Measurements from ENCODE around the gene NPAS3.
A peak's percentile ranks its signal among the peaks of the same experiment; 100 is the strongest.

Gene NPAS3

GRCh38 chr14:33218026-33218425 is 279.3 kb downstream of the NPAS3 start:
- TF ChIP-seq, protein P1, sequence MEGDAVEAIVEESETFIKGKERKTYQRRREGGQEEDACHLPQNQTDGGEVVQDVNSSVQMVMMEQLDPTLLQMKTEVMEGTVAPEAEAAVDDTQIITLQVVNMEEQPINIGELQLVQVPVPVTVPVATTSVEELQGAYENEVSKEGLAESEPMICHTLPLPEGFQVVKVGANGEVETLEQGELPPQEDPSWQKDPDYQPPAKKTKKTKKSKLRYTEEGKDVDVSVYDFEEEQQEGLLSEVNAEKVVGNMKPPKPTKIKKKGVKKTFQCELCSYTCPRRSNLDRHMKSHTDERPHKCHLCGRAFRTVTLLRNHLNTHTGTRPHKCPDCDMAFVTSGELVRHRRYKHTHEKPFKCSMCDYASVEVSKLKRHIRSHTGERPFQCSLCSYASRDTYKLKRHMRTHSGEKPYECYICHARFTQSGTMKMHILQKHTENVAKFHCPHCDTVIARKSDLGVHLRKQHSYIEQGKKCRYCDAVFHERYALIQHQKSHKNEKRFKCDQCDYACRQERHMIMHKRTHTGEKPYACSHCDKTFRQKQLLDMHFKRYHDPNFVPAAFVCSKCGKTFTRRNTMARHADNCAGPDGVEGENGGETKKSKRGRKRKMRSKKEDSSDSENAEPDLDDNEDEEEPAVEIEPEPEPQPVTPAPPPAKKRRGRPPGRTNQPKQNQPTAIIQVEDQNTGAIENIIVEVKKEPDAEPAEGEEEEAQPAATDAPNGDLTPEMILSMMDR (IDR thresholded peaks at IDR 0.05) = 0 out of 2 replicates have a peak, but pooled peaks have one; percentile 7
- no peak for TF ChIP-seq ZFX (IDR thresholded peaks at IDR 0.05; ENCODE audit: borderline replicate concordance)
- no peak overlapping the region for H3K27ac ChIP-seq

DNA sequence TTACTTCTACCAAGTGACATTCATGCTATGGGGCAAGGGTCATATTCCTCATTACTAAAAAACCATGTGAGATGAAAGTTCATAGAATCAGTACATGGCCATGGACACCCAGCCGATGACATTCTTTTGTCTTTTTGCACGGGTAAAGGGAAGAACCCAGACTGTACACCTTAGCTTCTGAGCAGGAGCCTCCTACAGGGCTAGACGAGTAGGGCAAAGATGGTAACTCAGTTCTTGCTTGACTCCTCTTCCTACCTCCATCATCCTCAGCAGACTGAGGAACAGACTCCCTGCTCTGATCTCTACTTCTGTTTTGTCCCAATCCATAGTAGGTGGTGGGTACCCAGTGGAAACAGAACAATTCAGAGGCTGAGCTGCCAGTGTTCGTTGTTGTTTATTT is 281.3 kb downstream of the NPAS3 start:
- H3K27ac ChIP-seq = no peak overlapping the region
- TF ChIP-seq, protein P1 (IDR thresholded peaks at IDR 0.05) = no peak
- no peak for TF ChIP-seq ZFX (IDR thresholded peaks at IDR 0.05; ENCODE audit: borderline replicate concordance)

GRCh38 chr14:33229269-33229929 is 290.7 kb downstream of the NPAS3 start:
- TF ChIP-seq, protein P1 (IDR thresholded peaks at IDR 0.05) = no peak
- TF ChIP-seq ZFX (IDR thresholded peaks at IDR 0.05; ENCODE audit: borderline replicate concordance) = no peak
- no peak overlapping the region for H3K27ac ChIP-seq

GRCh38 chr14:33230021-33230420 is 291.3 kb downstream of the NPAS3 start:
- H3K27ac ChIP-seq = no peak overlapping the region
- no peak for TF ChIP-seq ZFX (IDR thresholded peaks at IDR 0.05; ENCODE audit: borderline replicate concordance)
- TF ChIP-seq, protein P1 (IDR thresholded peaks at IDR 0.05) = no peak

GRCh38 chr14:33232031-33232430 is 293.4 kb downstream of the NPAS3 start:
- no peak overlapping the region for H3K27ac ChIP-seq
- no peak for TF ChIP-seq ZFX (IDR thresholded peaks at IDR 0.05; ENCODE audit: borderline replicate concordance)
- TF ChIP-seq, protein P1 (IDR thresholded peaks at IDR 0.05) = no peak

DNA sequence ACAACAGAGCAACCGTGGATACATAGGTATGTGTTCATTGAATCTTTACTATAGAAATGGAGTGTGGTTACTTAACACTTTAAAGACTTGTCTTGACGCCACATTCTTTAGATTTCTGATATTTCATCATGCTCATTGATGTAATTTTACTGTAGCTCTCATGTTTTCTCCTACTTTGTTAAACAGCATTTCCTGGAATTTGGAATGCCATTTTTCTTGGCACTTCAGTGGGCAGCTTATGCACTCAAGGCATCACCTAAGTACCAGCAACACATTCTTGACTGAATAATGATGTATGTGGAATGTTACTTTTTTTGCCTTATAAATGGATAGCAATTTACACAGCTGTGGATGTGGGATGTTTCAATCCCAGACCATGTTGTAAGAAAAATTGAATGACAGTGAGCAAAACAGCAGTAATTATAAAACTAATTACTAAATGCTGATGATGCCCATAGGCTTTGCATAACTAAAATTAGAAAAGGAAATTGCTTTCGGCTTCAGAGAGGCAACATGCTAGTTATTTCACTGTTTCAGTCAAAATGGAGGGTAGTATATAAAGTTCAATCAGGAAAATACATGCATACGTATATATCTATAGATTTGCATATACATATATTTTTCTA is 298.5 kb downstream of the NPAS3 start:
- TF ChIP-seq, protein P1 (IDR thresholded peaks at IDR 0.05) = no peak
- TF ChIP-seq ZFX (IDR thresholded peaks at IDR 0.05; ENCODE audit: borderline replicate concordance) = no peak
- H3K27ac ChIP-seq = no peak overlapping the region

DNA sequence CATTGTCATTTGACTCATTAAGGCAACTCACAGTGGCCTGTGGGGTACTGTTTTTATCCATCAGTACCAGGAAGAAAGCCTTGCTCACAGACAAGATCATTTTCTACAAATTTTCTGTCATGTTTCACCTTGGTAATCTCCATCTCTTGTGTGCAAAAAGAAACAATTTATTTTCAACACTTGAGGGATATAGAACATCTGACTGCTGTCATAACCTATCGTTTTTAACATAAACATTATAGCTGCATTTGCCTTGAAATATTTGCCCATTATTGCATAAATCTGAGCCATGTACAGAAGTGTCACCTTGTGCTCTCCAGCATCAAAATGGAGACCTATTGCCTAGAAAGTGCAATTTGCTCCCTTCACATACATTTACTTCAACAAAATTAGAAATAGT is 300.8 kb downstream of the NPAS3 start:
- no peak overlapping the region for H3K27ac ChIP-seq
- TF ChIP-seq, protein P1 (IDR thresholded peaks at IDR 0.05) = no peak
- TF ChIP-seq ZFX (IDR thresholded peaks at IDR 0.05; ENCODE audit: borderline replicate concordance) = no peak

Measured in 22Rv1 (cell line).